Bronchial epithelial cell (primary cell): ENCODE data around the gene NXT1. TPM values are rescaled to one million over a fixed set of nuclear protein-coding genes. Genes with fewer than 3 reads are reported as not detected.

Experiments used
- DNase-seq: peaks from one replicate; pipeline ENCODE4 v3.0.0-alpha.2; 2010; ENCODE audit warnings: low read depth
- FAIRE-seq: peaks from 2 replicates; lab custom pipeline; 2011; peaks lifted over from hg19 to GRCh38; lab: Jason Lieb, UNC
- H3K27me3 ChIP-seq: 2 replicates; pipeline ENCODE4 v1.5.1; 2011; ENCODE audit warnings: low read length; ENCODE audit not compliant: control insufficient read depth, insufficient read depth
- H3K36me3 ChIP-seq: 2 replicates; pipeline ENCODE4 v1.5.1; 2011; ENCODE audit warnings: low read length; ENCODE audit not compliant: control insufficient read depth, insufficient read depth
- H3K4me3 ChIP-seq: 2 replicates; pipeline ENCODE4 v1.5.1; 2011; ENCODE audit warnings: mild to moderate bottlenecking, low read depth, low read length, control low read depth
- CTCF ChIP-seq: IDR thresholded peaks from 2 replicates; pipeline ENCODE4 v1.5.1; 2011; ENCODE audit warnings: mild to moderate bottlenecking, moderate library complexity, low read length, control low read depth, inconsistent platforms; ENCODE audit not compliant: insufficient read depth, severe bottlenecking
- total RNA-seq: library from RNA; depleted of rRNA; stranded (reverse); fragments of >200 nt; gene quantifications from 2 replicates; pipeline ENCODE4 v1.2.1, GENCODE V29; 2014

The NXT1 gene
- total RNA-seq, 1 donor from 2014 or later, result 61.9 TPM

GRCh38 chr20:23386304-23387117 is 35.9 kb downstream of the NXT1 start:
- Histone ChIP-seq H3K36me3 (peaks cover 2% of the 10 kb centered on the region), H3K4me3 (no peak overlapping the region), H3K27me3 (no peaks in the 10 kb centered on the region)
- FAIRE-seq (no peak), DNase-seq (no peak)
- no peak for TF ChIP-seq CTCF

GRCh38 chr20:23387118-23387443 is 36.5 kb downstream of the NXT1 start:
- no peak overlapping the region for H3K4me3 ChIP-seq
- no peaks in the 10 kb centered on the region for H3K27me3 ChIP-seq
- H3K36me3 ChIP-seq, result peaks cover 3% of the 10 kb centered on the region
- DNase-seq (no peak), FAIRE-seq (no peak)
- no peak for TF ChIP-seq CTCF

GRCh38 chr20:23390091-23390774 is 39.6 kb downstream of the NXT1 start:
- Histone ChIP-seq H3K27me3 (no peaks in the 10 kb centered on the region), H3K4me3 (no peak overlapping the region), H3K36me3 (peaks cover 13% of the 10 kb centered on the region)
- DNase-seq, result no peak
- no peak for TF ChIP-seq CTCF
- no peak for FAIRE-seq

DNA sequence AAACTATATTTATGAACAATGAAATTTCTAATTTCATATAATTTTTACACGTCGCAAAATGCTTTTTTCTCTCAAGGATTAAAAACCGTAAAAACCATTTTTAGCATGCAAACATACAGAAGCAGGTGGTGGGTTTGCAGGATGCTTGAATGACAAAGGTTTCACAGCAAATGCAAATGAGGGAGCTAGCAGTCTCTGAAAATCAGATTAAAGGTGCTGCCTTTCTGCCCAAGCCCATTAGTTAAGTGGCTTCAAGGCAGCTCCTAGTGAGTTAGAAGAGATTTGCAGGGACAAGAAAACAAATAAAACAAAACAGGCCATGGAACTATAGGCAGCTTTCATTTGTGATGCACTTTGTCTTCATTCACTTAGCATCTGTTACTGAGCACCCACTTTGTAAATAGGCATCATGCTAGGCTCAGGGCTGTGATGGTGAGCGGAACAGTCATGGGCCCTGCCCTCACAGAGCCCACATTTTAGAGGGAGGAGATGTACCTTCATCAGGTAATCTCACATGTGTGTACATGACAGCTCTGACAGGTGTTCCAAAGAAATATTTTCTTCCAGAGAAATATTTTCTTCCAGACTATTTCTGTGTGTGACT is 41.2 kb downstream of the NXT1 start:
- TF ChIP-seq CTCF, result no peak
- H3K27me3 ChIP-seq, result no peaks in the 10 kb centered on the region
- no peak for DNase-seq
- peaks cover 13% of the 10 kb centered on the region for H3K36me3 ChIP-seq
- H3K4me3 ChIP-seq, result no peak overlapping the region
- FAIRE-seq, result no peak

GRCh38 chr20:23393996-23394775 is 43.6 kb downstream of the NXT1 start:
- no peak for FAIRE-seq
- no peaks in the 10 kb centered on the region for H3K27me3 ChIP-seq
- no peak for TF ChIP-seq CTCF
- H3K36me3 ChIP-seq, result peaks cover 14% of the 10 kb centered on the region
- no peak for DNase-seq
- H3K4me3 ChIP-seq, result no peak overlapping the region
